Fibroblast of lung (primary cell): ENCODE results near the gene MYOT. TPM values are rescaled to one million over a fixed set of nuclear protein-coding genes. Genes with fewer than 3 reads are reported as not detected.

Source experiments
- DNase-seq, 2 donors: peaks; one replicate each; pipeline versions ENCODE4 v3.0.0 to v3.0.0-alpha.2; 2010; ENCODE audit warnings: low read depth in 2 of 2
- H2AFZ ChIP-seq: 2 replicates; pipeline ENCODE4 v1.5.1; 2012; ENCODE audit warnings: low read length, control low read depth, inconsistent platforms
- H3K27ac ChIP-seq: 2 replicates; pipeline ENCODE4 v1.5.1; 2011; ENCODE audit warnings: low read length, control low read depth; ENCODE audit not compliant: insufficient read depth
- H3K27me3 ChIP-seq: 2 replicates; pipeline ENCODE4 v1.5.1; 2011; ENCODE audit warnings: mild to moderate bottlenecking, low read length; ENCODE audit not compliant: control insufficient read depth, insufficient read depth
- H3K36me3 ChIP-seq: 2 replicates; pipeline ENCODE4 v1.5.1; 2011; ENCODE audit warnings: low read length; ENCODE audit not compliant: control insufficient read depth, insufficient read depth
- H3K4me1 ChIP-seq: 2 replicates; pipeline ENCODE4 v1.5.1; 2011; ENCODE audit warnings: low read length; ENCODE audit not compliant: control insufficient read depth, insufficient read depth; ENCODE audit errors: extremely low read depth
- H3K4me2 ChIP-seq: 2 replicates; pipeline ENCODE4 v1.5.1; 2011; ENCODE audit warnings: low read length, control low read depth; ENCODE audit not compliant: insufficient read depth; ENCODE audit errors: extremely low read depth
- H3K4me3 ChIP-seq, 4 experiments: fragments of 200-600 bp in 1 of 4; sonication (generic) in 1 of 4; replicated peaks in 1 of 4; 2 replicates each; pipeline ENCODE4 v1.5.1; 2011 to 2016; ENCODE audit warnings: low read length in 4 of 4, low read depth in 3 of 4, mild to moderate bottlenecking in 3 of 4, control low read depth in 2 of 4, inconsistent platforms in 1 of 4, mixed read lengths in 1 of 4; ENCODE audit not compliant: insufficient read depth in 1 of 4; ENCODE audit errors: control extremely low read depth in 1 of 4
- H3K79me2 ChIP-seq: 2 replicates; pipeline ENCODE4 v1.5.1; 2012; ENCODE audit warnings: mild to moderate bottlenecking, low read length, inconsistent platforms; ENCODE audit not compliant: control insufficient read depth, insufficient read depth
- H3K9ac ChIP-seq: 2 replicates; pipeline ENCODE4 v1.5.1; 2011; ENCODE audit warnings: mild to moderate bottlenecking, low read length, control low read depth; ENCODE audit not compliant: insufficient read depth
- H3K9me3 ChIP-seq: 2 replicates; pipeline ENCODE4 v1.5.1; 2012; ENCODE audit warnings: low read depth, low read length; ENCODE audit not compliant: control insufficient read depth, insufficient read depth
- H4K20me1 ChIP-seq: 2 replicates; pipeline ENCODE4 v1.5.1; 2011; ENCODE audit warnings: low read length; ENCODE audit not compliant: control insufficient read depth, insufficient read depth; ENCODE audit errors: extremely low read depth
- EZH2 ChIP-seq: IDR thresholded peaks from 2 replicates; pipeline ENCODE4 v1.5.1; 2012; ENCODE audit warnings: low read length, control low read depth, mild to moderate bottlenecking; ENCODE audit errors: missing control alignments
- polyA plus RNA-seq, 2 donors: library from polyadenylated mRNA; depleted of rRNA in 1 of 2; stranded (reverse) in 1 of 2; unstranded in 1 of 2; fragments of >200 nt; gene quantifications; 2 replicates each; pipeline ENCODE4 v1.2.1, GENCODE V29; 2011 to 2012; ENCODE audit warnings: missing spikeins in 1 of 2
- total RNA-seq: library from RNA; depleted of rRNA; stranded (reverse); fragments of >200 nt; gene quantifications from 2 replicates; pipeline ENCODE4 v1.2.1, GENCODE V29; 2014
- TF ChIP-seq, protein P1 (sequence below), 2 donors: IDR thresholded peaks in 1 of 2; conservative IDR thresholded peaks in 1 of 2; 1 replicate in 1 of 2; 2 replicates in 1 of 2; pipeline ENCODE4 v1.5.1; 2011 to 2012; ENCODE audit warnings: low read length in 2 of 2, control low read depth in 1 of 2, inconsistent platforms in 1 of 2, low read depth in 1 of 2, mild to moderate bottlenecking in 1 of 2

MYOT gene
- total and polyA plus RNA-seq, 2 donors (not counting 1 experiment from before 2014, with no cell fraction given), result not detected

DNA sequence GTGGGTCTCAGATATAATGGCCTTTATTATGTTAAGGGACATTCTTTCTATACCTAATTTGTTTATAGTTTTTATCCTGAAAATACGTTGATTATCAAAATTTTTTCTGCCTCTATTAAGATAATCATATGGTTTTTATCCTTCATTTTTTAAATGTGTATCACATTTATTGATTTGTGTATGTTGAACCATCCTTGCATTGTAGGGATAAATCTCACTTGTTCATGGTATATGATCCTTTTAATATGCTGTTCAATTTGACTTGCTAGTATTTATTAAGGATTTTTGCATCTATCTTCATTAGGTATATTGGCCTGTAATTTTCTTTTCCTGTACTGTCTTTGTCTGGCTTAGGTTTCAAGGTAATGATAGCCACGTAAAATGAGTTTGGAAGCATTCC, 47.1 kb downstream of the MYOT start:
- H3K4me1 ChIP-seq, result no peaks in the 10 kb centered on the region
- no peaks in the 10 kb centered on the region for H3K27me3 ChIP-seq
- H3K4me3 ChIP-seq, result no peak overlapping the region
- H3K9ac ChIP-seq, result no peak overlapping the region
- H3K36me3 ChIP-seq, result no peaks in the 10 kb centered on the region
- H3K9me3 ChIP-seq, result no peaks in the 10 kb centered on the region
- no peak overlapping the region for H2AFZ ChIP-seq
- H3K27ac ChIP-seq, result no peak overlapping the region
- no peaks in the 10 kb centered on the region for H4K20me1 ChIP-seq
- DNase-seq, result no peak
- H3K79me2 ChIP-seq, result no peaks in the 10 kb centered on the region
- no peak for TF ChIP-seq EZH2
- TF ChIP-seq, protein P1, sequence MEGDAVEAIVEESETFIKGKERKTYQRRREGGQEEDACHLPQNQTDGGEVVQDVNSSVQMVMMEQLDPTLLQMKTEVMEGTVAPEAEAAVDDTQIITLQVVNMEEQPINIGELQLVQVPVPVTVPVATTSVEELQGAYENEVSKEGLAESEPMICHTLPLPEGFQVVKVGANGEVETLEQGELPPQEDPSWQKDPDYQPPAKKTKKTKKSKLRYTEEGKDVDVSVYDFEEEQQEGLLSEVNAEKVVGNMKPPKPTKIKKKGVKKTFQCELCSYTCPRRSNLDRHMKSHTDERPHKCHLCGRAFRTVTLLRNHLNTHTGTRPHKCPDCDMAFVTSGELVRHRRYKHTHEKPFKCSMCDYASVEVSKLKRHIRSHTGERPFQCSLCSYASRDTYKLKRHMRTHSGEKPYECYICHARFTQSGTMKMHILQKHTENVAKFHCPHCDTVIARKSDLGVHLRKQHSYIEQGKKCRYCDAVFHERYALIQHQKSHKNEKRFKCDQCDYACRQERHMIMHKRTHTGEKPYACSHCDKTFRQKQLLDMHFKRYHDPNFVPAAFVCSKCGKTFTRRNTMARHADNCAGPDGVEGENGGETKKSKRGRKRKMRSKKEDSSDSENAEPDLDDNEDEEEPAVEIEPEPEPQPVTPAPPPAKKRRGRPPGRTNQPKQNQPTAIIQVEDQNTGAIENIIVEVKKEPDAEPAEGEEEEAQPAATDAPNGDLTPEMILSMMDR (conservative IDR thresholded peaks at IDR 0.05 in 1 of 2, IDR thresholded peaks at IDR 0.05 in 1 of 2; ENCODE audit: low read depth in 1 of 2, low read length in 2 of 2), result no peak
- no peak overlapping the region for H3K4me2 ChIP-seq

DNA sequence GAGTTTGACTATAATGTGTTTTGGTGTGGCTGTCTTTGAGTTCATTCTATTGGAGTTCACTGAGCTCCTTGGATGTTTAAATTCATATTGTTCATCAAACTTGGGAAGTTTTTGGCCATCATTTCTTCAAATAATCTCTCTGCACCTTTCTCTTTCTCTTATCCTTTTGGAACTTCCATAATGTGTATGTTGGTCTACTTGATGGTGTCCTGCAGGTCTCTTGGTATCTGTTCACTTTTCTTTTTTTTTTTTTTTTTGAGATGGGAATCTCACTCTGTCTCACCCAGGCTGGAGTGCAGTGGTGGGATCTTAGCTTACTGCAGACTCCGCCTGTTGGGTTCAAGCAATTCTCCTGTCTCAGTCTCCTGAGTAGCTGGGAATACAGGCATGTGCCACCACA, 49.3 kb downstream of the MYOT start:
- Histone ChIP-seq H3K27ac (no peak overlapping the region), H2AFZ (no peak overlapping the region)
- no peak for TF ChIP-seq EZH2
- TF ChIP-seq, protein P1 (conservative IDR thresholded peaks at IDR 0.05 in 1 of 2, IDR thresholded peaks at IDR 0.05 in 1 of 2; ENCODE audit: low read depth in 1 of 2, low read length in 2 of 2), result no peak

DNA sequence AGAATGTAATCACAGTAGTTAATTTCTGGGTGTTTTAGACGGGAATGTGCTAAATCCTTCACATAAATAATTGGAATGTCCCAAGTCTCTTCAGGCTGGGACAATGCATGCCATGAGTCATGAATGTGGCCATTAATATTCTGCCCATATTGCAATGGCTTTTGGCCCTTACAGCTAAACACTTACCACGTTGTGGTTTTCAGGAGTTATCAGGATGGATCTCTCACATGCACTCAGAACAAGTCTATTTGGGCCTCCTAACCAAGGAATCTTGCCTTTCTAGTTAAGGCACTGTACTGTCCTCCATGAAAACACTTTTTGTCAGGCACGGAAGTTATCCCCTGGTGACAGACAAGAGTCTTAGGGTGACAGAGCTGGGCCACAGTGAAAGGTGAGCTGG, 54.3 kb downstream of the MYOT start:
- Histone ChIP-seq H3K4me3 (no peak overlapping the region), H3K27ac (no peak overlapping the region), H3K36me3 (no peaks in the 10 kb centered on the region), H3K9ac (no peak overlapping the region), H3K79me2 (no peaks in the 10 kb centered on the region), H3K27me3 (no peaks in the 10 kb centered on the region), H2AFZ (no peak overlapping the region), H3K9me3 (no peaks in the 10 kb centered on the region), H3K4me1 (no peaks in the 10 kb centered on the region), H3K4me2 (no peak overlapping the region), H4K20me1 (no peaks in the 10 kb centered on the region)
- DNase-seq, result peak; percentile 25 to 70
- TF ChIP-seq, protein P1 (conservative IDR thresholded peaks at IDR 0.05 in 1 of 2, IDR thresholded peaks at IDR 0.05 in 1 of 2; ENCODE audit: low read depth in 1 of 2, low read length in 2 of 2), result no peak
- TF ChIP-seq EZH2, result no peak

More for the DNA sequence above, 49.3 kb downstream of the MYOT start:
- Histone ChIP-seq H3K4me1 (no peaks in the 10 kb centered on the region), H3K79me2 (no peaks in the 10 kb centered on the region), H3K9me3 (no peaks in the 10 kb centered on the region), H4K20me1 (no peaks in the 10 kb centered on the region), H3K36me3 (no peaks in the 10 kb centered on the region), H3K4me3 (no peak overlapping the region), H3K27me3 (no peaks in the 10 kb centered on the region), H3K9ac (no peak overlapping the region), H3K4me2 (no peak overlapping the region)
- no peak for DNase-seq
